Skeletal muscle tissue (tissue), 4 donors: Measurements from ENCODE around the gene TNRC6A. TPM values are rescaled to one million over a fixed set of nuclear protein-coding genes. Genes with fewer than 3 reads are reported as not detected.

Experiments
- H3K27ac ChIP-seq: one replicate; pipeline ENCODE4 v1.7.0; 2013; ENCODE audit warnings: mild to moderate bottlenecking, low read depth, low read length, inconsistent platforms
- H3K27me3 ChIP-seq, 3 donors: one replicate each; pipeline ENCODE4 v1.7.0; 2013; ENCODE audit warnings: low read length in 3 of 3; ENCODE audit not compliant: control insufficient read depth in 3 of 3, insufficient read depth in 3 of 3
- H3K36me3 ChIP-seq, 3 donors: one replicate each; pipeline ENCODE4 v1.7.0; 2013; ENCODE audit warnings: low read length in 3 of 3; ENCODE audit not compliant: control insufficient read depth in 3 of 3, insufficient read depth in 3 of 3
- H3K4me1 ChIP-seq, 3 donors: one replicate each; pipeline ENCODE4 v1.7.0; 2013; ENCODE audit warnings: low read length in 3 of 3, mild to moderate bottlenecking in 3 of 3; ENCODE audit not compliant: control insufficient read depth in 3 of 3, insufficient read depth in 3 of 3
- H3K4me3 ChIP-seq, 3 donors: one replicate each; pipeline ENCODE4 v1.7.0; 2013; ENCODE audit warnings: low read length in 3 of 3
- H3K9ac ChIP-seq, 3 donors: one replicate each; pipeline ENCODE4 v1.7.0; 2013; ENCODE audit warnings: low read length in 3 of 3, mild to moderate bottlenecking in 3 of 3, moderate library complexity in 2 of 3, low read depth in 1 of 3
- H3K9me3 ChIP-seq, 3 donors: one replicate each; pipeline ENCODE4 v1.7.0; 2013; ENCODE audit warnings: low read length in 3 of 3; ENCODE audit not compliant: control insufficient read depth in 3 of 3
- total RNA-seq: library from RNA; depleted of rRNA; stranded (reverse); fragments of >200 nt; gene quantifications from one replicate; pipeline ENCODE4 v1.2.3, GENCODE V29; 2014
- donor health status: Osteomylitis.

TNRC6A gene
- total RNA-seq, 1 donor from 2014 or later = 24.5 TPM

- Histone ChIP-seq H3K9me3 (no peaks in the 10 kb centered on the region), H3K4me3 (no peak overlapping the region), H3K27me3 (no peaks in the 10 kb centered on the region), H3K9ac (no peak overlapping the region), H3K27ac (no peak overlapping the region), H3K4me1 (peaks cover 0 to 8% (median 4%) of the 10 kb centered on the region in 3 donors), H3K36me3 (peaks cover 0 to 6% (median 5%) of the 10 kb centered on the region in 3 donors)
These were observed 40.4 kb downstream of the TNRC6A start for GRCh38 chr16:24769806-24770205.

- Histone ChIP-seq H3K36me3 (peaks cover 0 to 4% (median 3%) of the 10 kb centered on the region in 3 donors), H3K27ac (no peak overlapping the region), H3K9ac (no peak overlapping the region), H3K27me3 (no peaks in the 10 kb centered on the region), H3K9me3 (no peaks in the 10 kb centered on the region), H3K4me1 (peaks cover 7 to 10% (median 9%) of the 10 kb centered on the region in 3 donors), H3K4me3 (no peak overlapping the region)
These were observed 41.8 kb downstream of the TNRC6A start for GRCh38 chr16:24771132-24771778.

GRCh38 chr16:24771779-24772157, 42.3 kb downstream of the TNRC6A start:
- Histone ChIP-seq H3K27ac (no peak overlapping the region), H3K27me3 (no peaks in the 10 kb centered on the region), H3K9me3 (no peaks in the 10 kb centered on the region), H3K36me3 (peaks cover 0 to 4% (median 3%) of the 10 kb centered on the region in 3 donors), H3K4me3 (no peak overlapping the region), H3K4me1 (peaks cover 7 to 15% (median 14%) of the 10 kb centered on the region in 3 donors), H3K9ac (no peak overlapping the region)

- no peaks in the 10 kb centered on the region for H3K9me3 ChIP-seq
- H3K27me3 ChIP-seq = no peaks in the 10 kb centered on the region
- H3K4me1 ChIP-seq = peaks cover 20 to 35% (median 28%) of the 10 kb centered on the region in 3 donors
- H3K9ac ChIP-seq = no peak overlapping the region
- H3K27ac ChIP-seq = no peak overlapping the region
- no peak overlapping the region for H3K4me3 ChIP-seq
- H3K36me3 ChIP-seq = peaks cover 8 to 19% (median 10%) of the 10 kb centered on the region in 3 donors
These were observed 44.4 kb downstream of the TNRC6A start for GRCh38 chr16:24773771-24774427.

- H3K9ac ChIP-seq = no peak overlapping the region
- peaks cover 10 to 25% (median 14%) of the 10 kb centered on the region in 3 donors for H3K36me3 ChIP-seq
- no peak overlapping the region for H3K4me3 ChIP-seq
- H3K4me1 ChIP-seq = peaks cover 20 to 35% (median 25%) of the 10 kb centered on the region in 3 donors
- no peaks in the 10 kb centered on the region for H3K9me3 ChIP-seq
- no peaks in the 10 kb centered on the region for H3K27me3 ChIP-seq
- H3K27ac ChIP-seq = no peak overlapping the region
These were observed 45.1 kb downstream of the TNRC6A start for GRCh38 chr16:24774510-24774909.

GRCh38 chr16:24775455-24775854, 46.0 kb downstream of the TNRC6A start:
- Histone ChIP-seq H3K4me3 (no peak overlapping the region), H3K4me1 (peaks cover 20 to 35% (median 25%) of the 10 kb centered on the region in 3 donors), H3K9ac (no peak overlapping the region), H3K27me3 (no peaks in the 10 kb centered on the region), H3K36me3 (peaks cover 10 to 32% (median 22%) of the 10 kb centered on the region in 3 donors), H3K9me3 (no peaks in the 10 kb centered on the region), H3K27ac (peak overlapping the region; percentile 26)

- Histone ChIP-seq H3K9me3 (no peaks in the 10 kb centered on the region), H3K4me3 (peak overlapping the region in 1 of 3 donors; percentile 4), H3K27ac (peak overlapping the region; percentile 26), H3K36me3 (peaks cover 15 to 42% (median 25%) of the 10 kb centered on the region in 3 donors), H3K9ac (no peak overlapping the region), H3K4me1 (peaks cover 20 to 35% (median 25%) of the 10 kb centered on the region in 3 donors), H3K27me3 (no peaks in the 10 kb centered on the region)
These were observed 47.2 kb downstream of the TNRC6A start for GRCh38 chr16:24776501-24777220.

GRCh38 chr16:24778671-24779070, 49.2 kb downstream of the TNRC6A start:
- Histone ChIP-seq H3K36me3 (peaks cover 20 to 59% (median 34%) of the 10 kb centered on the region in 3 donors), H3K9me3 (no peaks in the 10 kb centered on the region), H3K9ac (no peak overlapping the region), H3K27ac (no peak overlapping the region), H3K27me3 (no peaks in the 10 kb centered on the region), H3K4me1 (peaks cover 20 to 35% (median 25%) of the 10 kb centered on the region in 3 donors), H3K4me3 (no peak overlapping the region)

- Histone ChIP-seq H3K9me3 (no peaks in the 10 kb centered on the region), H3K36me3 (peaks cover 20 to 59% (median 34%) of the 10 kb centered on the region in 3 donors), H3K27me3 (no peaks in the 10 kb centered on the region), H3K9ac (no peak overlapping the region), H3K4me1 (peaks cover 13 to 29% (median 17%) of the 10 kb centered on the region in 3 donors), H3K4me3 (no peak overlapping the region), H3K27ac (no peak overlapping the region)
These were observed 51.8 kb downstream of the TNRC6A start for GRCh38 chr16:24781256-24781655.
